GM12892 (cell line): ENCODE measurements around the gene PPP1R37.
A peak's percentile ranks its signal among the peaks of the same experiment; 100 is the strongest.

ENCODE experiments used
- POLR2A ChIP-seq: IDR thresholded peaks from 2 replicates; pipeline ENCODE4 v1.6.1; 2011; ENCODE audit warnings: low read depth, low read length, control low read depth
- POLR2AphosphoS5 ChIP-seq: IDR thresholded peaks from 2 replicates; pipeline ENCODE4 v1.6.1; 2011; ENCODE audit warnings: low read depth, low read length, control low read depth

GRCh38 chr19:45137179-45137761 lies 44.3 kb downstream of the PPP1R37 start:
- no peak for TF ChIP-seq POLR2AphosphoS5
- peak; percentile 64 for TF ChIP-seq POLR2A
